Fibroblast of skin of right quadriceps (primary cell): Measurements from ENCODE around the gene PCED1B.

ENCODE experiments used
- DNase-seq: peaks from one replicate; pipeline ENCODE4 v3.0.0-alpha.2; 2013

Gene PCED1B

DNA sequence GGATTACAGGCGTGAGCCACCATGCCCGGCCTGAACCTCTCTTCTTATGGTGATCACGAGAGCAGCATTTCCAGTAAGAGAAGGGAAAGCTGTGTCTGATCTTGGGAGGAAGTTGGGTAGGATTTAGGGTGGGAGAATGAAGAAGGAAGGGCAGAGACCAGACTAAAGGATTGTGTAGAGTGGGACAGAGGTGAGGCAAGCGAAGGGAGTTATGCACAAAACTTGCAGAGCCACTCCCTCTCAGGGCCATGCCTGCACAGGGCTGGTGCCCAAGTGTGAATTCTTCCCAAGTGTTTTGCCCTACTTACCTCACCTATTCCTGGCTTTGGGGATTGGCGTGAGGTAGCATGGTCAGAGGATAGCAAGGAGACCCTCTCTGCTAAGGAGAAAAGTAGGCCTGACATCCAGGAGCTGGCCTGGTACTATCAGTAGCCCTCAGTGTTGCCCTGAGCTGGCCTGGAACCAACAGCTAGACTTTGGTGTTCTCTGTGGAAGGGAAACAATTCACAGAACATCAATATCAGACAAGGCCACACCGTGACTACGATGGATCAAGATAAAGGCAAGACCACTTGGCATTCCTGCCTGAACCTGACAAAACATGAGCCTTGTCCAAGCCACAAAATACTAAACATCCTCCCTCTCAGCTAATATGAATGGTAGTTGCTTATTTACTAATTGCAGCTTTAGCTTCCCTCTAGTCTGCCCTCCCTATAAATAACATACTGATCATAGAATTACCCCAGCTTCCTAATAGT lies 201.3 kb downstream of the PCED1B start:
- DNase-seq = no peak

DNA sequence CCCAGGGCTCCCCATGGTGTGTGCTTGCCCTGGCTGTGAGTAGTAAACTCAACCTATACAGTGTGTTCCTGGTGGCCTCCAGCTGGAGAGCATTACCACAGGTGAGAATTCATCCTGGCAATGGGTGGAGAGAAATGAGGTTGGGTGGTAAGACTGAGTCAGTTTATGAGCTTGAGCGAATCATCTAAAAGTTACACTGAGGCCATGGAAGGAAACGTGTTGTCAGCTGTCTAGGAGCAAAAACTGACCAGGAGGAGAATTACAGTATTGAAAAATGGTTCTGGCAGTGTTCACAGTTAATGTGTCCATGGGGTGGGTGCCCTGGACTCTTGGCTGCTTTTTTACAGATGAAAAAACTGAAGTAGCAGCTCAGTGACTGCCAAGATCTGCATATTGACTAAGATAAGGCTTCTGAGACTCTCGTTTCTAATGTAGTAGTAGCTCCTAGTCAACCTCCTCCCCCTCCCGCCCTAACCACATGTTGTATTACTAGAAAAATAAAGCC lies 202.3 kb downstream of the PCED1B start:
- DNase-seq = peak; percentile 30

DNA sequence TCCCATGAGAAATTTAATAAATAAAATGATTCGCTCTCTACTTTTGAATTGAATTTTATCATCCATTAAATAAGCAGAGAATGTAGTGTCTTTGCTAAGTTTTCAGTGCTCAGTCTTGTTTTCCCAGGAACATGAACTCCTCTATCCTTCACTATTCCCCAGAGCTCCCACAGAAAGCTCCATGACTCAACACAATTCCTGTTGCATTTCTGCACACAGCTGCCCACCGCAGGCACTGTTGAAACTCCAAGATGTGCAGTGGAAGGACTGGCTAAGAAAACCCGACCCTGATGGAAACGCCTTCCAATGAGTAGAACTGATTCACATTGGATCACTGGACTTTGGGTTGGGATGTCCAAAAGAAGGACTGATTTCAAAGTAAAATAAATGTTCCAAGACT lies 202.8 kb downstream of the PCED1B start:
- peak; percentile 78 for DNase-seq
